ENCODE data around the gene DHX29. TPM values are rescaled to one million over a fixed set of nuclear protein-coding genes. Genes with fewer than 3 reads are reported as not detected.
A peak's percentile ranks its signal among the peaks of the same experiment; 100 is the strongest.

The DHX29 gene
- total RNA-seq, 6 experiments from 2014 or later, result 35.7 to 45.8 (median 41.7) TPM

DNA sequence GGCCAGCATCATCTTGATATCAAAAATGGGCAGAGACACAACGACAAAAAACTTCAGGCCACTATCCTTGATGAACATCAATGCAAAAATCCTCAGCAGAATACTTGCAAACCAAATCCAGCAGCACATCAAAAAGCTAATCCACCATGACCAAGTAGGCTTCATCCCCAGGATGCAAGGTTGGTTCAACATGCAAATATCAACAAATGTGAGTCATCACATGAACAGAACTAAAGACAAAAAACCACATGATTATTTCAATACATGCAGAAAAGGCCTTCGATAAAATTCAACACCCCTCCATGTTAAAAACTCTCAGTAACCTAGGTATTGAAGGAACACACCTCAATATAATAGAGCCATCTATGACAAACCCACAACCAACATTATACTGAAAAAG lies 8.8 kb upstream of the DHX29 start:
- Mint-ChIP-seq H3K27ac (no peak overlapping the region), H3K4me1 (ENCODE audit: low read depth) (peaks cover 47% of the 10 kb centered on the region), H3K36me3 (ENCODE audit: low read depth) (peaks cover 50% of the 10 kb centered on the region), H3K27me3 (ENCODE audit: insufficient read depth) (no peaks in the 10 kb centered on the region; the same call in 1 of the 2 replicates), H3K4me3 (no peak overlapping the region), H3K9me3 (peaks cover 19% of the 10 kb centered on the region)
- TF ChIP-seq, protein P1, sequence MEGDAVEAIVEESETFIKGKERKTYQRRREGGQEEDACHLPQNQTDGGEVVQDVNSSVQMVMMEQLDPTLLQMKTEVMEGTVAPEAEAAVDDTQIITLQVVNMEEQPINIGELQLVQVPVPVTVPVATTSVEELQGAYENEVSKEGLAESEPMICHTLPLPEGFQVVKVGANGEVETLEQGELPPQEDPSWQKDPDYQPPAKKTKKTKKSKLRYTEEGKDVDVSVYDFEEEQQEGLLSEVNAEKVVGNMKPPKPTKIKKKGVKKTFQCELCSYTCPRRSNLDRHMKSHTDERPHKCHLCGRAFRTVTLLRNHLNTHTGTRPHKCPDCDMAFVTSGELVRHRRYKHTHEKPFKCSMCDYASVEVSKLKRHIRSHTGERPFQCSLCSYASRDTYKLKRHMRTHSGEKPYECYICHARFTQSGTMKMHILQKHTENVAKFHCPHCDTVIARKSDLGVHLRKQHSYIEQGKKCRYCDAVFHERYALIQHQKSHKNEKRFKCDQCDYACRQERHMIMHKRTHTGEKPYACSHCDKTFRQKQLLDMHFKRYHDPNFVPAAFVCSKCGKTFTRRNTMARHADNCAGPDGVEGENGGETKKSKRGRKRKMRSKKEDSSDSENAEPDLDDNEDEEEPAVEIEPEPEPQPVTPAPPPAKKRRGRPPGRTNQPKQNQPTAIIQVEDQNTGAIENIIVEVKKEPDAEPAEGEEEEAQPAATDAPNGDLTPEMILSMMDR (IDR thresholded peaks at IDR 0.05), result no peak
- DNase-seq, result no peak

DNA sequence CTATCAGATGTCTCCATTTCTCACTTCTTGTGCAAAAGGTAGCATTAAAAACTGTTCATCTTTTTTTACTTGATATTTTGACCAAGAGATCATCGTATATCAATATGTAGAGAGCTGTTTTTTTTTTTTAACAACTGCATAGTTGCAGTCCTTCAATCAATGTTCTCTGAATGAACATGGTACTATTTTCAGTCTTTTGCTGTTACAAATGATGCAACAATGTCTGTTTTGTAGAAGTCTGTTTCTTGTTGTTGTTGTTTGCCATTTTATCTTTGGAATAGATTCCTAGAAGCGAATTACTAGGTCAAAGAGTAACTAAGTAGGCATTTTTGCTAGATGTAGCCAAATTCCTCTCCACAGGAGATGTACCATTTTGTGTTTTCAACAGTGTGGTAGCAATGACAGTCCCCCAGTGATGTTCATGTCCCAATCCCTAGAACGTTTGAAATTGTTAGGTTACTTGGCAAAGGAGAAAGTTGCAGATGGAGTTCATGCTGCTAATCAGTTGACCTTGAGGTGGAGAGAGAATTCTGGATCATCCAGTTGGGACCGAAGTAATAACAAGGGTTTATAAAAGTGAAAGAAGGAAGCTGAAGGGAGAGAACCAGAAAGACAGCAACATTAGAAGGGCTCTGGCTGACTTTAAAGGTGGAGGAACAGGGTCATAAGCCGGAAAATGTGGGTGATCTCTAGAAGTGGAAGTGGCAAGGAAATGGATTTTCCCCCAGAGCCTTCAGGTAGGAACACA lies 6.5 kb upstream of the DHX29 start:
- H3K27ac Mint-ChIP-seq, result peak overlapping the region; percentile 32; the same call in 1 of the 2 replicates
- no peak overlapping the region for H3K4me3 Mint-ChIP-seq

DNA sequence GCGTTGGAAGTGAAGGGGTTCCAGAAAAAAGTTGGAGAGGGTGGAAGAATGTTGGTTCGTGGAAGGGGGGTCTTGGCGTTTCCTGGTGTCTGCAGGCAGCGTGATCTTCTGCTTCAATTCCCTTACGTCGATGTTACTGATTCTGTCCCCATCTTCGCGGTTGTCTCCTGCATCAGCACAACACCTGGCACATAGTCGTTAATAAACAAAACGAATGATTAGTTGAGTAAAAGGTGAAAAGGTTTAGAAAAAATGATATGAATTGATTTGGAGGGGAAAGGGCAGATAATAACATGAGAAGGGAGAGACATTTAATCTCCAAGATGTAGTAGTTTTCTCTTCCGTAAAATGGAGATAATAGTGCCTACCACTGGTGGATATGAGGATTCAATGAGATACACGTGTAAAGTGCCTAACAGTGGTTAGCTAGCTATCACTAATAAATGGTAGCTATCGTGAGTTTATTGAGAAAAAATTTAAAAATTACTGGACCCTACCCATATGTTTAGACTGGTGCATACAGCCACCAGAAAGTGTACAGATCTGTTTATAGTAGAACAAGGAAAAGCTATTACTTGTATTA lies 851 bp upstream of the DHX29 start:
- DNase-seq, result peak; percentile 22
- peaks cover 11% of the 10 kb centered on the region; the same call in 1 of the 2 replicates for H3K36me3 Mint-ChIP-seq (ENCODE audit: low read depth)
- no peak overlapping the region for H3K4me3 Mint-ChIP-seq
- H3K9me3 Mint-ChIP-seq, result peaks cover 3% of the 10 kb centered on the region; the same call in 1 of the 2 replicates
- no peaks in the 10 kb centered on the region; the same call in 1 of the 2 replicates for H3K27me3 Mint-ChIP-seq (ENCODE audit: insufficient read depth)
- H3K27ac Mint-ChIP-seq, result no peak overlapping the region
- TF ChIP-seq, protein P1 (IDR thresholded peaks at IDR 0.05), result peak; percentile 33; the same call in 1 of the 2 replicates
- H3K4me1 Mint-ChIP-seq (ENCODE audit: low read depth), result peaks cover 11% of the 10 kb centered on the region

More for the DNA sequence above, 6.5 kb upstream of the DHX29 start:
- TF ChIP-seq, protein P1 (IDR thresholded peaks at IDR 0.05), result no peak
- no peak for DNase-seq
- Mint-ChIP-seq H3K27me3 (ENCODE audit: insufficient read depth) (no peaks in the 10 kb centered on the region), H3K9me3 (peaks cover 19% of the 10 kb centered on the region), H3K36me3 (ENCODE audit: low read depth) (peaks cover 50% of the 10 kb centered on the region), H3K4me1 (ENCODE audit: low read depth) (peaks cover 32% of the 10 kb centered on the region)

DNA sequence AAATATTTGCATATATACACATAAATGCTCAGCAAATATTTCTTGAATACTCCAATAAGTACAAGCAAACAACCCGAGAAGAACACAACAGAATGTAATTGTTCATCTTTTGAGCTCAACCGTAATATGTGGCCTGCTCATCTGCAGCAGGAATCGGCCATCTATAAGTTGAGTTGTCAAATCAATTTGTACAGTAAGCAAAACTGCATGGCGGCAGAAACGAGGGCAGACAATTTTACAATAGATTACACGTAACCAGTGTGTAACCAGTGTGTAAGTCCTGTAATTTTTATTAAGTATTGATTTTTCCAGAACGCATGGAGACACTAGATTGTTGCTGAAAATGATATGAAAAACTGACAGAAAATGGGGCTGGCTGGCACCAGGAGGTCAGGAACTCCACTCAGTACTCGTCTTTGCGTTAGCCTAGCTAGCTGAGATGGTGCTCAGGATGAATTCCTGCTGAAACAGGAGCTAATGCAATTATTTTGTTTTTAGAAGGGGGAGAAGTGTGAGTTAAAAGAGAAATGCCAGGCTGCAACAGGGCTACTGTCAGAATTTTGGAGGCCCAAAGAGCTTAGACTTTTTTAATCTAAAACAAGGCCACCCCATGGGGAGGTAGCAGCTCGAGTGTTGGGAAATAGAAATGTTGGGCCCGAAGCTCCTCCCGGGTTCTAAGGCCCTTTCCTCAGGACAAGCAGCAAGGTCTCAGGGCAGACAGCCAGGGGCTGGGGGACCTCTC lies 682 bp downstream of the DHX29 start:
- DNase-seq, result peak; percentile 12
- Mint-ChIP-seq H3K27me3 (ENCODE audit: insufficient read depth) (no peaks in the 10 kb centered on the region; the same call in 1 of the 2 replicates), H3K4me1 (ENCODE audit: low read depth) (peaks cover 8% of the 10 kb centered on the region), H3K9me3 (peaks cover 17% of the 10 kb centered on the region), H3K36me3 (ENCODE audit: low read depth) (peaks cover 20% of the 10 kb centered on the region), H3K4me3 (no peak overlapping the region), H3K27ac (no peak overlapping the region)
- TF ChIP-seq, protein P1 (IDR thresholded peaks at IDR 0.05), result no peak

DNA sequence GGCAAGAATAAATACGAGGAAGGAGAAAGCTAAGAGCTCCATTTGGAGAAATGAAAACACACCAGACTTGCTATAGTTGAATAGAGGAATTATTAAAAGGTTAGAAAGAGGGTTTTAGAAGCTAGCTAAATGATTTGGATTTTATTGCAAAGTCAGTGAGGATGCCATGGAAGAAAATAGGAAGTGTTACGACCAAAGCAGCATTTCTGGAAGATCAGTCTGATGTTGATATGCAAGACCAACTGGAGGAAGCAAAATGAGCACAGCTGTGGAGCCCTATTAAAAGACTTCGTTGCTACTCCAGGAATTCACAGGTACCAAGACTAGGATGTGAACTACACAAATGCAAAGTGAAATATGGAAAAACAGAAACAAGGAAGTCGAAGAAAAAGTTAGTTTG lies 2.1 kb downstream of the DHX29 start:
- Mint-ChIP-seq H3K4me3 (no peak overlapping the region), H3K9me3 (peaks cover 27% of the 10 kb centered on the region), H3K4me1 (ENCODE audit: low read depth) (no peaks in the 10 kb centered on the region; the same call in none of the 2 replicates), H3K27me3 (ENCODE audit: insufficient read depth) (no peaks in the 10 kb centered on the region; the same call in 1 of the 2 replicates), H3K36me3 (ENCODE audit: low read depth) (peaks cover 28% of the 10 kb centered on the region), H3K27ac (no peak overlapping the region)
- TF ChIP-seq, protein P1 (IDR thresholded peaks at IDR 0.05), result no peak
- no peak for DNase-seq

Data from HFFc6 (cell line).